ENCODE measurements around the gene CLMN.

DNA sequence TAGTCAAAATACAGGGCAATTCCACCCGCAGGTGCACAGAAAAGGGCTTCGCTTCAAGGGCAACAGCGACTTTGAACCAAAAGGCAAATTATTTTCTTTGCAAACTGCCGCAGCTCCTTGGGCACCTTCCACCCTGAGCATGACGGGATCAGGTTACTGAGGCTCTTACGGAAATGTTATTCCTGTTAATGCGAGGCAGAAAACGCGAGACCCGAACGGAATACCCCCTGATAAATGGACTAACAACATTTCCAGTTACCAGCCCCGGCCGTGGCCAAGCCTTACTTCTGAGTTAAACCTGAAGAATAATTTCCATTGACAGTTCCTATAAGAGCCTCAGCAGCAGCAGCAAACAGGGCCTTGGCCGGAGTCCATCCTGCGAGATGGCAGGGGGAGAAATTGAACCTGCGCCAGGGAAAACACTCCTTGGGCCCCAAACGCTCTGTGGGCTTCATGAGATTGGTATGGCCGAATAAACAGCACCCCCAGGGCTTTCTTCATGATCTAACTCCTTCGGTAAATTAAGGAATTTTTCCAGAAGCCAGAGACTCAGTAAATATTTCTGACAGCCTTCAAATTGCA is 92.3 kb downstream of the CLMN start:
- TF ChIP-seq, protein P1, sequence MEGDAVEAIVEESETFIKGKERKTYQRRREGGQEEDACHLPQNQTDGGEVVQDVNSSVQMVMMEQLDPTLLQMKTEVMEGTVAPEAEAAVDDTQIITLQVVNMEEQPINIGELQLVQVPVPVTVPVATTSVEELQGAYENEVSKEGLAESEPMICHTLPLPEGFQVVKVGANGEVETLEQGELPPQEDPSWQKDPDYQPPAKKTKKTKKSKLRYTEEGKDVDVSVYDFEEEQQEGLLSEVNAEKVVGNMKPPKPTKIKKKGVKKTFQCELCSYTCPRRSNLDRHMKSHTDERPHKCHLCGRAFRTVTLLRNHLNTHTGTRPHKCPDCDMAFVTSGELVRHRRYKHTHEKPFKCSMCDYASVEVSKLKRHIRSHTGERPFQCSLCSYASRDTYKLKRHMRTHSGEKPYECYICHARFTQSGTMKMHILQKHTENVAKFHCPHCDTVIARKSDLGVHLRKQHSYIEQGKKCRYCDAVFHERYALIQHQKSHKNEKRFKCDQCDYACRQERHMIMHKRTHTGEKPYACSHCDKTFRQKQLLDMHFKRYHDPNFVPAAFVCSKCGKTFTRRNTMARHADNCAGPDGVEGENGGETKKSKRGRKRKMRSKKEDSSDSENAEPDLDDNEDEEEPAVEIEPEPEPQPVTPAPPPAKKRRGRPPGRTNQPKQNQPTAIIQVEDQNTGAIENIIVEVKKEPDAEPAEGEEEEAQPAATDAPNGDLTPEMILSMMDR (IDR thresholded peaks at IDR 0.05; ENCODE audit: poor library complexity, severe bottlenecking): no peak
- TF ChIP-seq EZH2 (IDR thresholded peaks at IDR 0.05; ENCODE audit: borderline replicate concordance, insufficient read depth, low read length, poor library complexity, severe bottlenecking) (no peak), POLR2AphosphoS5 (IDR thresholded peaks at IDR 0.05) (no peak)

All from neural cell (in vitro differentiated cells).